Measurements from ENCODE around the gene ARHGDIA. TPM values are rescaled to one million over a fixed set of nuclear protein-coding genes. Genes with fewer than 3 reads are reported as not detected.

The ARHGDIA gene
- total and polyA plus RNA-seq, 2 of the 8 experiments (the other 6 are each of a cell fraction or from before 2014, with no cell fraction given), result 62.4 to 217 TPM

DNA sequence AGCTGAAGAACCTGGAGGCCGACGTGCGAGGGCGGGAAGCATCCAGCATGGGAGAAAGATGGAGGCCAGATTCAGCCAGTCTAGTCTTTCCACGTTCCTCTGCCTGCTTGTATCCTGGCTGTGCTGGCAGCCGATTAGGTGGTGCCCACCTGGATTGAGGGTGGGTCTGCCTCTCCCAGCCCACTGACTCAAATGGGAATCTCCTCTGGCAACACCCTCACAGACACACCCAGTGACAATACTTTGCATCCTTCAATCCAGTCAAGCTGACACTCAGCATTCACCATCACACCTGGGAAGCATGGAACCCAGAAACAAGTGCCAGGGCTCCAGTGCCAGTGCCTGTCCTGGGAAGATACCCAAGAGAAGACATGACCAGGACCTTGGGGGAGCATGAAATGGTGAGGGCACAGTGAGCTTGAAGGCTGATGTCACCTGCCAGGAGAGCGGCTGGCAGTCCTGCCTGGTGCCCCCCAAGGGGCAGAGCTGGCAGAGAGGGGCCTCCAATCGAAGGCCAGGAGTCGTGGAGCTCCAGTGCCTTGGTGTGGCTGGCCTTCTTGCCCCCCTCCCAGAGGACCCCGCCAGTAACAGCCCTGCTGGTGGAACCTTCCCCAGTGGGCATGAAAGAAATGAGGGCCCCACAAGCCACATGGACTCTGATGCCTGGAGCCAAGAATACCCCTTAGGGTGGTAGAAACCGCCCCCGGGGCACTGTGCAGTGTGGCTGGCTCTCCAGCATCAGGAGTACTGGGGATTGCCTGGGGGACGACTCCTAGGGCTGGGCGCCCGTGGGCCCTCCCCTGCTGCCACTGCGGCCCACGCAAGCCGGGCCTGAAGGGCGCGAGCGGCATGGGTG is 30.3 kb upstream of the ARHGDIA start:
- Histone ChIP-seq H3K14ac (ENCODE audit: insufficient read length) (no peak overlapping the region), H2BK5ac (ENCODE audit: low read depth, low read length) (no peak overlapping the region), H2BK12ac (ENCODE audit: low read depth, low read length) (no peak overlapping the region), H3K4ac (replicated peaks; ENCODE audit: insufficient read length, low read depth, low read length) (no peak overlapping the region), H3K56ac (replicated peaks; ENCODE audit: insufficient read length, low read depth, low read length) (no peak overlapping the region), H3K4me1 (replicated peaks in 1 of 4; ENCODE audit: control insufficient read depth in 3 of 4, insufficient read depth in 4 of 4, low read length in 3 of 4) (peaks cover 0 to 8% (median 2%) of the 10 kb centered on the region in 4 experiments; a peak in 3 of 7 replicates), H2BK20ac (ENCODE audit: low read length) (no peak overlapping the region), H3K9ac (replicated peaks in 1 of 4; ENCODE audit: extremely low read depth in 1 of 4, low read depth in 3 of 4, low read length in 3 of 4) (no peak overlapping the region), H3K4me2 (ENCODE audit: insufficient read depth in 1 of 2, low read depth in 2 of 2, low read length in 2 of 2) (peak overlapping the region; percentile 63 to 86), H3K18ac (ENCODE audit: extremely low read depth, low read length) (no peak overlapping the region; the same call in 1 of the 2 replicates), H3K27me3 (replicated peaks in 1 of 4; ENCODE audit: control insufficient read depth in 3 of 4, extremely low read depth in 1 of 4, insufficient read depth in 3 of 4, low read length in 3 of 4) (peaks cover 0 to 22% (median 14%) of the 10 kb centered on the region in 4 experiments; a peak in 5 of 7 replicates), H3K36me3 (ENCODE audit: control insufficient read depth in 2 of 4, insufficient read depth in 4 of 4, low read length in 3 of 4) (peaks cover 3 to 20% (median 9%) of the 10 kb centered on the region in 4 experiments; a peak in 6 of 8 replicates), H2AK5ac (ENCODE audit: low read depth, low read length) (no peak overlapping the region), H3K27ac (ENCODE audit: low read depth, low read length) (no peak overlapping the region), H2AFZ (ENCODE audit: low read length) (no peak overlapping the region), H4K91ac (replicated peaks; ENCODE audit: insufficient read length, low read length) (no peak overlapping the region), H2BK120ac (replicated peaks; ENCODE audit: low read depth, low read length) (no peak overlapping the region), H3K9me3 (ENCODE audit: insufficient read depth in 2 of 2, low read depth in 1 of 2, low read length in 1 of 2) (no peaks in the 10 kb centered on the region), H4K5ac (ENCODE audit: insufficient read length, low read depth, low read length) (no peak overlapping the region), H4K20me1 (replicated peaks in 1 of 2; ENCODE audit: control insufficient read depth in 1 of 2, insufficient read depth in 2 of 2, low read length in 2 of 2) (peaks cover 2 to 10% of the 10 kb centered on the region in 2 experiments), H2BK15ac (ENCODE audit: low read length) (peak overlapping the region; percentile 18; the same call in 1 of the 2 replicates), H3K79me1 (ENCODE audit: low read depth, low read length) (peaks cover 2% of the 10 kb centered on the region; the same call in 1 of the 2 replicates), H3K23ac (ENCODE audit: insufficient read length) (no peak overlapping the region), H3K79me2 (ENCODE audit: control insufficient read depth in 1 of 2, insufficient read depth in 2 of 2, low read length in 2 of 2) (no peaks in the 10 kb centered on the region), H4K8ac (ENCODE audit: extremely low read depth, insufficient read depth, low read length) (no peak overlapping the region), H3K4me3 (ENCODE audit: extremely low read depth in 1 of 4, insufficient read depth in 2 of 4, low read depth in 3 of 4, low read length in 4 of 4) (peak overlapping the region; percentile 19 to 61 (median 26); a peak in 6 of 8 replicates), H3K23me2 (ENCODE audit: low read depth, low read length) (peaks cover 6% of the 10 kb centered on the region; the same call in 1 of the 2 replicates)
- WGBS, 2 experiments (ENCODE audit: extremely low coverage in 1 of 2, insufficient coverage in 1 of 2, insufficient read length in 1 of 2, insufficient replicate concordance in 2 of 2, low coverage in 1 of 2, low lambda C conversion rate in 2 of 2, missing lambda C conversion rate in 1 of 2), result 67% methylated on average over 16 of the region's 21 CpGs; no CpG with 5 or more reads in 1 of the 2 experiments
- TF ChIP-seq PHF8 (conservative IDR thresholded peaks at IDR 0.05; ENCODE audit: low read depth, low read length), result 0 out of 2 replicates have a peak, but pooled peaks have one; percentile 6
- TF ChIP-seq EZH2 (IDR thresholded peaks at IDR 0.05; ENCODE audit: low read depth, low read length, severe bottlenecking), result peak; percentile 22
- TF ChIP-seq FOSL1 (IDR thresholded peaks at IDR 0.05; ENCODE audit: insufficient read depth, low read depth, low read length), result no peak
- no peak for TF ChIP-seq BACH1 (IDR thresholded peaks at IDR 0.05; ENCODE audit: low read length)
- TF ChIP-seq SUZ12 (IDR thresholded peaks at IDR 0.05; ENCODE audit: low read length), result peak; percentile 24; the same call in 1 of the 2 replicates
- no peak for TF ChIP-seq CHD1 (IDR thresholded peaks at IDR 0.05; ENCODE audit: low read depth, low read length)
- no peak for TF ChIP-seq KDM4A (IDR thresholded peaks at IDR 0.05; ENCODE audit: low read depth, low read length, severe bottlenecking)
- peak; percentile 49 for TF ChIP-seq E2F6 (IDR thresholded peaks at IDR 0.05)
- FAIRE-seq (no peak), DNase-seq (ENCODE audit: low read depth in 1 of 2, low spot score in 2 of 2) (no peak)
- ChIA-PET POLR2A (ENCODE audit: partially characterized antibody) (interaction anchor here (0.7 to 4.0 kb wide), 13 partner anchors 9 to 35 kb away, joined by 3 to 29 read pairs (median 5); partner anchors contain the start of genes ALYREF, ANAPC11, MAFG and PCYT2), CTCF (ENCODE audit: partially characterized antibody) (interaction anchor here (0.7 to 2.7 kb wide), 2 partner anchors 20 to 32 kb away, joined by 3 to 10 read pairs; no protein-coding TSS in a partner anchor)
